ENCODE results near the gene SIL1. TPM values are rescaled to one million over a fixed set of nuclear protein-coding genes. Genes with fewer than 3 reads are reported as not detected.

Gene SIL1
- total and polyA plus RNA-seq, 2 donors from 2014 or later, result 48.6 to 91.7 TPM

DNA sequence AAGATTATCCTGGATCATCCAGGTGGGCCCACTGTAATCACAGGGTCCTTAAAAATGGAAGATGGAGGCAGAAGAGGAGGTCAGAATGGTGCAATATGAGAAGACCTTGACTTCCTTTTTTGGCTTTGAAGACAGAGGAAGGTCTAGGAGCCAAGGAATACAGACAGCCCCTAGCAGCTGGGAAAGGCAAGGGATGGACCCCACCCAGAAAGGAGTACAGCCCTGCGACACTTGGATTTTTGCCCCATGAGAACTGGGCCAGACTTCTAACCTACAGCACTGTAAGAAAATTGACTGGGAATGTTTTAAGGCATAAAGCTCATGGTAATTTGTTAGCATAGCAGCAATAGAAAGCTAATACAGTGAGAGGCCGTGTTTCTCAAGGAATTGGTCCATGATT lies 256.1 kb downstream of the SIL1 start:
- no peak overlapping the region for H3K9ac ChIP-seq (ENCODE audit: low read length in 3 of 3)
- H3K4me1 ChIP-seq (ENCODE audit: control insufficient read depth in 2 of 3, insufficient read depth in 2 of 3, low read depth in 1 of 3, low read length in 3 of 3), result peaks cover 0 to 9% (median 0%) of the 10 kb centered on the region in 3 donors
- no peak for DNase-seq
- no peak overlapping the region for H3K27ac ChIP-seq (ENCODE audit: low read depth in 2 of 2, low read length in 2 of 2)
- H3K9me3 ChIP-seq (ENCODE audit: control insufficient read depth in 2 of 3, insufficient read depth in 1 of 3, low read length in 3 of 3), result no peaks in the 10 kb centered on the region
- no peak for FAIRE-seq
- H3K4me3 ChIP-seq (ENCODE audit: low read length in 3 of 3), result no peak overlapping the region
- H3K36me3 ChIP-seq (ENCODE audit: control insufficient read depth in 2 of 3, insufficient read depth in 3 of 3, low read length in 3 of 3), result peaks cover 0 to 4% (median 0%) of the 10 kb centered on the region in 3 donors
- intact Hi-C loops (cut with DNase I), result no loop called here
- TF ChIP-seq, protein P1, sequence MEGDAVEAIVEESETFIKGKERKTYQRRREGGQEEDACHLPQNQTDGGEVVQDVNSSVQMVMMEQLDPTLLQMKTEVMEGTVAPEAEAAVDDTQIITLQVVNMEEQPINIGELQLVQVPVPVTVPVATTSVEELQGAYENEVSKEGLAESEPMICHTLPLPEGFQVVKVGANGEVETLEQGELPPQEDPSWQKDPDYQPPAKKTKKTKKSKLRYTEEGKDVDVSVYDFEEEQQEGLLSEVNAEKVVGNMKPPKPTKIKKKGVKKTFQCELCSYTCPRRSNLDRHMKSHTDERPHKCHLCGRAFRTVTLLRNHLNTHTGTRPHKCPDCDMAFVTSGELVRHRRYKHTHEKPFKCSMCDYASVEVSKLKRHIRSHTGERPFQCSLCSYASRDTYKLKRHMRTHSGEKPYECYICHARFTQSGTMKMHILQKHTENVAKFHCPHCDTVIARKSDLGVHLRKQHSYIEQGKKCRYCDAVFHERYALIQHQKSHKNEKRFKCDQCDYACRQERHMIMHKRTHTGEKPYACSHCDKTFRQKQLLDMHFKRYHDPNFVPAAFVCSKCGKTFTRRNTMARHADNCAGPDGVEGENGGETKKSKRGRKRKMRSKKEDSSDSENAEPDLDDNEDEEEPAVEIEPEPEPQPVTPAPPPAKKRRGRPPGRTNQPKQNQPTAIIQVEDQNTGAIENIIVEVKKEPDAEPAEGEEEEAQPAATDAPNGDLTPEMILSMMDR (IDR thresholded peaks at IDR 0.05; ENCODE audit: borderline replicate concordance, extremely low read depth, insufficient read depth), result no peak
- H3K27me3 ChIP-seq (ENCODE audit: control insufficient read depth, insufficient read depth, low read length), result no peaks in the 10 kb centered on the region

DNA sequence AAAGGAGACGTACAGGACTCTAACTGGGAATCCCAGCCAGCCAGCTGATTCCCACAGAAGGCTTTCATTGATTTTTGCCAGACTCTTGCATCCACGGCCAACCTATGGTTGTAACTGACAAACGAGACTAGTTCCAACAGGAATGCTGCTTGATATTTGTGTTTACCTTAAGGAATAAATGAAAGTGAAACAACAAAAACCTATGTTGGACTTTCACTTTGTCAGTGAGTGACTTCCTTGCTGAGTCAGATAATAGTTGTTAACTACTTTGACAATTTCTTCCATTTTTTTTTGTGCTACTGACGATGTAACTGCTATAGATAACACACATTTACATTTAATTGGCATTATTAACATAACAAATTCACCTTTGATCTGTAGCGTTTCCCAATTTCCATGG lies 259.6 kb downstream of the SIL1 start:
- H3K9ac ChIP-seq (ENCODE audit: low read length in 3 of 3), result no peak overlapping the region
- no peak for DNase-seq
- intact Hi-C loops (cut with DNase I), result no loop called here
- H3K36me3 ChIP-seq (ENCODE audit: control insufficient read depth in 2 of 3, insufficient read depth in 3 of 3, low read length in 3 of 3), result peaks cover 2 to 9% (median 5%) of the 10 kb centered on the region in 3 donors
- H3K4me3 ChIP-seq (ENCODE audit: low read length in 3 of 3), result no peak overlapping the region
- FAIRE-seq, result no peak
- H3K4me1 ChIP-seq (ENCODE audit: control insufficient read depth in 2 of 3, insufficient read depth in 2 of 3, low read depth in 1 of 3, low read length in 3 of 3), result no peaks in the 10 kb centered on the region
- H3K9me3 ChIP-seq (ENCODE audit: control insufficient read depth in 2 of 3, insufficient read depth in 1 of 3, low read length in 3 of 3), result no peaks in the 10 kb centered on the region
- TF ChIP-seq, protein P1 (IDR thresholded peaks at IDR 0.05; ENCODE audit: borderline replicate concordance, extremely low read depth, insufficient read depth), result no peak
- H3K27me3 ChIP-seq (ENCODE audit: control insufficient read depth, insufficient read depth, low read length), result no peaks in the 10 kb centered on the region
- H3K27ac ChIP-seq (ENCODE audit: low read depth in 2 of 2, low read length in 2 of 2), result no peak overlapping the region

DNA sequence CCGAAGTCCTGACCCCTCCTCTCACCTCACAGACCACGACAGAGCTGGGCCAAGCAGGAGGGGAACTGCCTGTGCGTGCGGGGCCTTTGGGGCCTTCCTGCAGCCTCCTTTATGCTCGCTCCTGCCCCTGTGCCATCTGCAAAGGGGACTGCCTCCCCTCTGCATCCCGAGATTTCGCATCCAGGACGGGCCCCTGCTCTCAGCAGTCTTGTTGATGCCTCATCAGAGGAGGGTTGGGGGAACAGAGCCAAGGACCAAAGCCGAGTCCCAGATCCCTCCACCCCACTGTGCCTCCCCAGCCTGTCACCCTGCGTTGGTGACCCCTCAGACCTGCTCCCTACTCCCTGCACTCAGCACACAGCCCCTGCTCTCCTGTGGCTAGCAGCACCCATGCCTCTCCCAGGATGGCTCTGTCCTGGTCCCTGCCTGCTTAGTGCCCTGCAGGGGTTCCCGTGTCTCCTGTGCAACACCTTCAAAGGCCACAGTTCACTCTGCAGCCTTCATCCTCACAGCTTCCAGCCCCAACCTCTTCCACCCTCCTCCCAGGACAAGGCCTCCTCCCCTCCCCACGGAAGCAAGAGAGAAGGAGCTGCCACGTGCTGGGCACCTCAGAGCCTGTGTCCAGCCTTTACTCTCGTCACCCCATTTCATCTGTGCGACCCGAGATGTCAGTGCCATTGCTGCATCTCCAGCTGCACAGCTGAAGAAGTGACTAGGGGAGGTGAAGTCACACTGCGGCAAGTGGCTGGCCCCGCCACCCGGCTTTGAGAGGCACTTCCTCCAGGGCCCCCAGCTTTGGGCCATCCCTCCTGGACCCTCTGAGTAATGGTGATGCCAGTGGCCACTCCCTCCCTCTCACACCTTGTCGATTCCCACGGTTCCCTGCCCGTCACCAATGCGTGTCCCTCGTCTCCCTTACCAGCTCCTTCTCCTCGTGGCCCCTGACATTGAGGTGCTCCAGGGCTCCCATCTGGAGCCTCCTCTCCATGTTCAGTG lies 260.5 kb downstream of the SIL1 start:
- no peak for DNase-seq
- H3K4me1 ChIP-seq (ENCODE audit: control insufficient read depth in 2 of 3, insufficient read depth in 2 of 3, low read depth in 1 of 3, low read length in 3 of 3), result no peaks in the 10 kb centered on the region
- no peaks in the 10 kb centered on the region for H3K27me3 ChIP-seq (ENCODE audit: control insufficient read depth, insufficient read depth, low read length)
- TF ChIP-seq, protein P1 (IDR thresholded peaks at IDR 0.05; ENCODE audit: borderline replicate concordance, extremely low read depth, insufficient read depth), result no peak
- H3K9ac ChIP-seq (ENCODE audit: low read length in 3 of 3), result no peak overlapping the region
- intact Hi-C loops (cut with DNase I), result no loop called here
- H3K9me3 ChIP-seq (ENCODE audit: control insufficient read depth in 2 of 3, insufficient read depth in 1 of 3, low read length in 3 of 3), result no peaks in the 10 kb centered on the region
- no peak overlapping the region for H3K27ac ChIP-seq (ENCODE audit: low read depth in 2 of 2, low read length in 2 of 2)
- no peak overlapping the region for H3K4me3 ChIP-seq (ENCODE audit: low read length in 3 of 3)
- no peak for FAIRE-seq
- H3K36me3 ChIP-seq (ENCODE audit: control insufficient read depth in 2 of 3, insufficient read depth in 3 of 3, low read length in 3 of 3), result peaks cover 4 to 13% (median 12%) of the 10 kb centered on the region in 3 donors
